K562 (cell line): ENCODE results near the gene NUP153. TPM values are rescaled to one million over a fixed set of nuclear protein-coding genes. Genes with fewer than 3 reads are reported as not detected.

Experiments
- ARID3A ChIP-seq: IDR thresholded peaks from 2 replicates; pipeline ENCODE4 v1.6.1; 2012; ENCODE audit warnings: low read depth, low read length, improper control_type of control experiment, borderline replicate concordance
- C11orf30 ChIP-seq: fragments of 450-650 bp; IDR thresholded peaks from 2 replicates; pipeline ENCODE4 v1.6.1; 2016; ENCODE audit warnings: low read depth, mild to moderate bottlenecking
- CEBPZ ChIP-seq: fragments of 150-350 bp; IDR thresholded peaks from 2 replicates; pipeline ENCODE4 v1.6.1; 2014; ENCODE audit warnings: low read depth, mild to moderate bottlenecking, low read length, borderline replicate concordance
- CTBP1 ChIP-seq: fragments of 450-650 bp; IDR thresholded peaks from 2 replicates; pipeline ENCODE4 v1.6.1; 2016; ENCODE audit warnings: borderline replicate concordance
- EP300 ChIP-seq: IDR thresholded peaks from 2 replicates; pipeline ENCODE4 v1.6.1; 2012; ENCODE audit warnings: low read length, improper control_type of control experiment
- GABPB1 ChIP-seq: sonication (generic); formaldehyde crosslinking; IDR thresholded peaks from 2 replicates; pipeline ENCODE4 v1.8.0; 2022; ENCODE audit warnings: mild to moderate bottlenecking, missing genetic modification reagents
- HEY1 ChIP-seq: fragments of 250-450 bp; sonication (Bioruptor Pico); IDR thresholded peaks from 2 replicates; pipeline ENCODE4 v1.5.0; 2020; ENCODE audit warnings: mild to moderate bottlenecking, moderate library complexity, borderline replicate concordance
- KDM4B ChIP-seq, 2 experiments: fragments of 450-650 bp in 1 of 2; sonication (generic) in 1 of 2; IDR thresholded peaks; 2 replicates each; pipeline ENCODE4 v1.6.1; 2016 to 2017; ENCODE audit warnings: borderline replicate concordance in 2 of 2, antibody characterized with exemption in 1 of 2, low read depth in 1 of 2, mild to moderate bottlenecking in 1 of 2
- MCM5 ChIP-seq: fragments of 450-650 bp; IDR thresholded peaks from 2 replicates; pipeline ENCODE4 v1.6.1; 2016; ENCODE audit warnings: low read depth
- NR2F6 ChIP-seq: fragments of 450-650 bp; formaldehyde crosslinking; IDR thresholded peaks from 2 replicates; pipeline ENCODE4 v1.4.0; 2020; ENCODE audit warnings: mild to moderate bottlenecking
- NR4A1 ChIP-seq, 2 experiments: fragments of 250-450 bp in 1 of 2; fragments of 450-650 bp in 1 of 2; sonication (Bioruptor Pico) in 1 of 2; IDR thresholded peaks; 2 replicates each; pipeline versions ENCODE4 v1.4.0 to v1.6.1; 2016 to 2020; ENCODE audit warnings: mild to moderate bottlenecking in 2 of 2, missing compliant biosample characterization in 1 of 2, missing genetic modification characterization in 1 of 2, moderate library complexity in 1 of 2
- PHB ChIP-seq: fragments of 250-450 bp; sonication (Bioruptor Pico); IDR thresholded peaks from 2 replicates; pipeline ENCODE4 v1.5.0; 2021
- PTBP1 ChIP-seq: fragments of 200-400 bp; formaldehyde crosslinking; IDR thresholded peaks from 2 replicates; pipeline ENCODE4 v1.6.1; 2017; ENCODE audit warnings: low read depth, low read length
- RFX7 ChIP-seq: fragments of 250-450 bp; sonication (Bioruptor Pico); IDR thresholded peaks from 2 replicates; pipeline ENCODE4 v1.5.1; 2021; ENCODE audit warnings: mild to moderate bottlenecking
- SMAD4 ChIP-seq: fragments of 250-450 bp; sonication (Bioruptor Pico); conservative IDR thresholded peaks from 2 replicates; pipeline ENCODE4 v1.8.0; 2021; ENCODE audit warnings: inconsistent platforms, mild to moderate bottlenecking, moderate library complexity
- SMARCB1 ChIP-seq: IDR thresholded peaks from 2 replicates; pipeline ENCODE4 v1.6.1; 2011; ENCODE audit warnings: improper control_type of control experiment, low read depth; ENCODE audit not compliant: insufficient read length
- TARDBP ChIP-seq: fragments of 450-650 bp; IDR thresholded peaks from 2 replicates; pipeline ENCODE4 v1.6.1; 2016
- THRA ChIP-seq: fragments of 450-650 bp; IDR thresholded peaks from 2 replicates; pipeline ENCODE4 v1.6.1; 2017; ENCODE audit warnings: mild to moderate bottlenecking, moderate library complexity
- ZC3H11A ChIP-seq: IDR thresholded peaks from 2 replicates; pipeline ENCODE4 v1.6.1; 2012; ENCODE audit warnings: low read depth, low read length, improper control_type of control experiment
- ZKSCAN3 ChIP-seq: fragments of 250-450 bp; sonication (Bioruptor Pico); IDR thresholded peaks from 2 replicates; pipeline ENCODE4 v1.4.0; 2020
- ZNF175 ChIP-seq: fragments of 200-800 bp; sonication (Bioruptor generic); IDR thresholded peaks from 2 replicates; pipeline ENCODE4 v1.6.1; 2016; ENCODE audit warnings: low read depth, mild to moderate bottlenecking, missing genetic modification characterization, missing compliant biosample characterization
- ZNF586 ChIP-seq: fragments of 450-650 bp; formaldehyde crosslinking; conservative IDR thresholded peaks from 2 replicates; pipeline ENCODE4 v1.4.0; 2020; ENCODE audit warnings: mild to moderate bottlenecking, moderate library complexity
- ZNF830 ChIP-seq: fragments of 250-450 bp; sonication (Bioruptor Pico); IDR thresholded peaks from 2 replicates; pipeline ENCODE4 v1.5.0; 2021; ENCODE audit warnings: mild to moderate bottlenecking
- polyA plus RNA-seq, 8 experiments: library from polyadenylated mRNA; depleted of rRNA in 4 of 8; stranded (reverse) in 5 of 8; unstranded in 3 of 8; fragments of >200 nt; fragmentation: Nextera tagmentation in 2 of 8; fragmentation: Illumina TruSeq in 1 of 8; extraction: Ambion mirVana in 2 of 8; extraction: Trizol in 1 of 8; gene quantifications; 2 replicates each; pipeline versions ENCODE4 v1.2.1 to v1.2.3, GENCODE V29; 2011 to 2014; ENCODE audit warnings: inconsistent platforms in 1 of 8, missing spikeins in 1 of 8
- total RNA-seq, 7 experiments: library from RNA; depleted of rRNA in 6 of 7; stranded (reverse); fragments of >200 nt in 6 of 7; fragmentation: Illumina TruSeq in 2 of 7; extraction: Trizol in 2 of 7; gene quantifications; 2 replicates each; pipeline versions ENCODE4 v1.2.1 to v1.2.3, GENCODE V29; 2011 to 2021; ENCODE audit warnings: low replicate concordance in 1 of 7

NUP153 gene
- total and polyA plus RNA-seq, 9 of the 15 experiments (the other 6 are each of a cell fraction or from before 2014, with no cell fraction given) = 21.9 to 110 (median 84.8) TPM

GRCh38 chr6:17729223-17730077 is 22.7 kb upstream of the NUP153 start (continued):
- TF ChIP-seq EP300 (peak; percentile 60; the same call in 1 of the 2 replicates), PHB (no peak), GABPB1 (CRISPR knock-in tag) (no peak), KDM4B (IDR thresholded peaks at IDR 0.05; ENCODE audit: borderline replicate concordance in 2 of 2, low read depth in 1 of 2) (no peak), CEBPZ (no peak), ZNF830 (CRISPR knock-in tag) (no peak), RFX7 (CRISPR knock-in tag) (no peak), SMARCB1 (no peak), ZC3H11A (no peak), CTBP1 (no peak), MCM5 (no peak), TARDBP (no peak), PTBP1 (no peak), NR2F6 (no peak), ZNF175 (peak; percentile 84; the same call in 1 of the 2 replicates), C11orf30 (peak; percentile 72), ZNF586 (no peak), HEY1 (CRISPR knock-in tag) (no peak), ZKSCAN3 (no peak), SMAD4 (CRISPR knock-in tag) (0 out of 2 replicates have a peak, but pooled peaks have one; percentile 46), THRA (no peak), ARID3A (no peak), NR4A1 (CRISPR knock-in tag; IDR thresholded peaks at IDR 0.05) (no peak), NR4A1 (tag; IDR thresholded peaks at IDR 0.05) (no peak)
